Activated naive CD4-positive, alpha-beta T cell (primary cell): ENCODE results near the gene SGSH.
A peak's percentile ranks its signal among the peaks of the same experiment; 100 is the strongest.
"Not testable (repeated sequence)": the region's sequence is repeated elsewhere in the genome, so short reads cannot be mapped to it uniquely, and the experiment has no call there.

ENCODE experiments used
- DNase-seq, 4 experiments: peaks; one replicate each; lab custom pipeline; 2025; lab: John Stamatoyannopoulos, UW

SGSH gene

DNA sequence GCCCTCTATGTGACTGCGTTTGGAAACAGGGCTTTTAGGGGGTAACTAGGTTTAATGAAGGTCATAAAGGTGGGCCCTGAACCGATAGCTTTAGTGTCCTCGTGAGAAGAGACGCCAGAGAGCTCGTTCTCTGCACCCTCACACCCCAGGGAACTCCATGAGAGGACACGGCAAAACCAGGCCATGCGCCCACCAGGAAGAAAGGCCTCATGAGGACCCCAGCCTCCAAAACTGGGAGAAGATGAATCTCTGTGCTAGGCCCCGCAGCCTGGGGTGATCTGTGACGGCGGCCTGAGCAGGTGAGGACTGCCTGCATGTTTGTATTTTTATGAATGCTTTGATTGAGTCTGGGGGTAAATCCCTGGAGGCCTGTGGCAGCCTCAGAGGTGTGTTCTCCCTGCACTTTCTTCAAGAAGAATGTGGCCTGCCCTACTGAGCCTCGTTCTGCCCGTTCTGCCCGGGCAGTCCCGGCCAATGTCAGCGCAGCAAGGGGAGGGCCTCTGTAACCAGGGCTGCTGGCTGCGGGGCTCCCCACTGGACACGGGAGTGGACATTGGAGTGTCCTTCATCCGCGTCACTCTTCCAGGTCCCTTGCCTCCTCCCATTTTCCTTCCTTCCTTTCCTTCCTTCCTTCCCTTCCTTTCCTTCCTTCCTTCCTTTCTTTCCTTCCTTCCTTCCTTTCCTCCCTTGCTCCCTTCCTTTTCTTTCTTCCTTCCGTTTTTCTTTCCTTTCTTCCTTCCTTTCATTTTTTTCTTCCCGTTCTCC, 33.7 kb upstream of the SGSH start:
- DNase-seq: no peak

DNA sequence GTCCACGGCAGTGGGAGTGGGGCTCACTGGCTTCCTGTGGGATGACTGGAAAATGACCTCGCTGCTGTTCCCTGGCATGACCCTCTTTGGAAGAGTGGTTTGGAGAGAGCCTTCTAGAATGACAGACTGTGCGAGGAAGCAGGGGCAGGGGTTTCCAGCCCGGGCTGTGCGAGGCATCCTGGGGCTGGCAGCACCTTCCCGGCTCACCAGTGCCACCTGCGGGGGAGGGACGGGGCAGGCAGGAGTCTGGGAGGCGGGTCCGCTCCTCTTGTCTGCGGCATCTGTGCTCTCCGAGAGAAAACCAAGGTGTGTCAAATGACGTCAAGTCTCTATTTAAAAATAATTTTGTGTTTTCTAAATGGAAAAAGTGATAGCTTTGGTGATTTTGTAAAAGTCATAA, 32.7 kb upstream of the SGSH start:
- peak; percentile 38 to 90 (median 74) for DNase-seq

DNA sequence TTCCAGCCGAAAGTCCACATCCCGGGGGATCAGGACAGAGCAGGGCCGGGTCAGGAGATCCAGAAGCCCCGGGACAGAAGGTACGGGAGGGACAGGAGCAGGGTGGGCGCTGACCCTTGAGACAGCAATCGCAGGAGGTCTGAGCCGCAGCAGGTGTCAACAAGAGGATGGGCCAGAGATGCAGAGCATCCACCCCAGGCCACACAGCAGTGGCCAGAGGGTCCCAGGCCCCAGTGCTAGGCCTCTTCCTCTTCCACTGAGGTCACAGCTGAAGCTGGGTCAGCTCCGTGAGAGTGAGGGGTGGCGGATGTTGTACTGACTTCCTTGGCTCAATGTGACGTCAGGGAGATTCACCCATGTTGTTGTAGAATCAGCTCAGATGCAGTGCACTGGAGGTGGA, 31.8 kb upstream of the SGSH start:
- DNase-seq: no peak

DNA sequence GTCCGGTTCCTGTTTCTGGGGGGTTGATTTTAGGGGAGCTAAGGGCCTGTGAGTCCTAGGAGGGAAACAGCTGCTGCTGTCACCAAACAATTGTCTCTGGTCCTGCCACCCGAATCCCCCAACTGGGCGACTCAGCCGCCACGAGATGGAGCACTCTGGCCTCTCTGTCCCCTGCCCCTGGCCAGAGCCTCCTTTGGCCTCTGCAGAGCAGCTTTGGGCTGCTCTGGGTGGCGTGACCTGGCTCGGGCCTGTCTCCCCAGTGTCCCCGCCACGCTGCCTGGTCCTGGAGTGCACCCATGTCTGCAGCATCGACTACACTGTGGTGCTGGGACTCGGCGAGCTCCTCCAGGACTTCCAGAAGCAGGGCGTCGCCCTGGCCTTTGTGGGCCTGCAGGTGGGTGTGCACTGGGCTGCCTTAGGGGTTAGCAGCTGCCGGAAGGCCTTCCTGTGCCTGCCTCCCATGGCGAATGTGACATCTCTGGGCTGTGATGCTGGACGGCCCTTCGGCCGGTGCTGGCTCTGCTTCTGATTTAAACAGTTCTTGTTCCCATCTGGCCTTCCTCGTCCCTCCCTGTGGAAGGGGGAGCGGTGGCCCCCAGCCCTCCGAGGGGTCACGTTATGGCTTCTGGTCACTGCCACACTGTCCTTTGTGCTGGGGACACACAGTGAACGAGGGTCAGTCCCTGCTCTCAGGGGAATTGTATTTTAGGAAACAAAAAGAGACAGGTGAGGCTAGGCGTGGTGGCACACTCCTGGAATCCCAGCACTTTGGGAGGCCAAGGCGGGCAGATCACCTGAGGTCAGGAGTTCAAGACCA, 29.0 kb upstream of the SGSH start:
- no peak for DNase-seq

DNA sequence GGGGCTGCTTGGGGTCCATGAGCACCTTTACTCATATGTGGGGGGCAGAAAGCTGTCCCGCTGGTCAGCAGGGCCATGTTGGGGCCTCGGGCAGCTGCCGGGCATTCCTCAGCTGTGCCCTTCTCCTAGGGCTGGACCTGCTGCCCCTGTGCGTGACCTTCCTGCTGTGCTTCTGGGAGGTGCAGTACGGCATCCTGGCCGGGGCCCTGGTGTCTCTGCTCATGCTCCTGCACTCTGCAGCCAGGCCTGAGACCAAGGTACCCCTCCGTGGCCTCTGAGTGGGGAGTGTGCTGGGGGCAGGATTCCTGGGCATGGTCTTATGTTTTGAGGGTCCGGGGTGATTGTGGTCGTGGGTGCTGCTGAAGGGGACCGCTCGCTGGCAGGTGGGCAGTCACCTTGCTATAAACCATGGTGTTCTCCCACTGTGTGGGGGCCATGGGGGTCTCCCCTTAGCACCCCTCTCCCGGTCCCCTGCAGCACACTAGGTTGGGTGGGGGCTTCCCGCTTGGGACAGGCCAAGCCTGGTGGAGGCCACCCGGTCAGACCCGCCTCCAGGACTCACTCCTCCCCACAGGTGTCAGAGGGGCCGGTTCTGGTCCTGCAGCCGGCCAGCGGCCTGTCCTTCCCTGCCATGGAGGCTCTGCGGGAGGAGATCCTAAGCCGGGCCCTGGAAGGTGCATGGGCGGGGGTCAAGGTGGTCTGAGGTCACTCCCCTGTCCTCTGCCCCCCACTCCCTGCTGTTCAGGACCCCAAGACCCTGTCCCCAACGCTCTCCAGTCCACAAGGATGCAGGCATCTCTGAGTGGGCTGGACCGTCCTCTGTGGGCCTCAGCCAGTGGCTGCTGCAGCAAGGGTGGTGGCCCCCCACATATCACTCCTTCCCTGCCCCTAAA, 28.1 kb upstream of the SGSH start:
- no peak for DNase-seq

DNA sequence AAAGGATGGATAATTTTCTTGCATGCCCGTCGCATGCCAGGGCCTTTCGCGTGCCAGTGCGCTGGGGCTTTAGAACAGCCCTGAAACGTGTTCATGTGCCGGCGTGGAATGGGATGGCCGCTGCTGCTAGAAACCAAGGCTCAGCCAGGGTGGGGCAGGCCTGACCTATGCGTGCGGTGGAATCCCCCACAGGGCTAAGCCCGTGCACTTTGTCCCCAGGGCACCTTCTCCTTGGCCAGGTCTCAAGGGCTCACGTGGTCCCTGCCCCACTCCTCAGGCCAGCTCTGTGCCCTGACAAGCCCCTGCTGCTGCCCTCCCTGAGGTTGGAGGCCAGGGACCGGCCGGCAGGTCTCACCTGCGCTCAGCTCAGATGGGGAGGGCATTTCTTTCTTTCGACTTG, 27.4 kb upstream of the SGSH start:
- DNase-seq: no peak

DNA sequence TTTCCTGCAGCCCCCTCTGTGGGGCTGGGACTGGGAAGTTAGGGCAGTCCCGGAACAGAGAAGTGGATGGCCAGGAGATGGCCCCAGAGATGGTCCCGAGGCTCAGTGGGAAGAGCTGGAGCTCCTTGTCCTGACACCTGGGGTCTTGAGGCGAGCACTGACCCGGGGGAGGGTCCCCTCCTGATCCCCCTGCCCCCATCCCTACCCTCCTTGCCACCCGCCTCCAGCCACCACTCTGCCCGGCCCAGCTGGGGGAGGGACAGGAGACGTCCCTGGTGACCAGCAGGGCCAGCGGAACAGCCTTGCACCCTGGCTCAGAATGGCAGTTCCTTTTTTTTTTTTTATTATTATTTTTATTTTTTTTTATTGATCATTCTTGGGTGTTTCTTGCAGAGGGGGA, 26.6 kb upstream of the SGSH start:
- no peak for DNase-seq

DNA sequence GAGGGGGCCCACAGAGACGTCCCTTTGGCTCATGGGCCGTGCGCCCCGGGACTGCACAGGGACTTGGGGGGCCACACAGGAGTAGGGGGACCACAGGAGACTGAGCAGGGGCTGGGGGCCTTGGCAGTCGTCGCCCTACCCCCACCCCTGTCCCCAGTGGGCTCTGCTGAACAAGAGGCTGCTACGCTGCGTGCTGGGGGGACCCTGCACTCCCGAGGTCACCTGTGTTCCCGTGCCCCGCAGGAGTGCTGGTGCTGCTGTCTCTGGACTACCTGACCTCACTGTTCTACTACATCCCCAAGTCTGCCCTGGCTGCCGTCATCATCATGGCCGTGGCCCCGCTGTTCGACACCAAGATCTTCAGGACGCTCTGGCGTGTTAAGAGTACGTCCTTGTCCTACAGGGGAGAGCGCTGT, 26.1 kb upstream of the SGSH start:
- no peak for DNase-seq

DNA sequence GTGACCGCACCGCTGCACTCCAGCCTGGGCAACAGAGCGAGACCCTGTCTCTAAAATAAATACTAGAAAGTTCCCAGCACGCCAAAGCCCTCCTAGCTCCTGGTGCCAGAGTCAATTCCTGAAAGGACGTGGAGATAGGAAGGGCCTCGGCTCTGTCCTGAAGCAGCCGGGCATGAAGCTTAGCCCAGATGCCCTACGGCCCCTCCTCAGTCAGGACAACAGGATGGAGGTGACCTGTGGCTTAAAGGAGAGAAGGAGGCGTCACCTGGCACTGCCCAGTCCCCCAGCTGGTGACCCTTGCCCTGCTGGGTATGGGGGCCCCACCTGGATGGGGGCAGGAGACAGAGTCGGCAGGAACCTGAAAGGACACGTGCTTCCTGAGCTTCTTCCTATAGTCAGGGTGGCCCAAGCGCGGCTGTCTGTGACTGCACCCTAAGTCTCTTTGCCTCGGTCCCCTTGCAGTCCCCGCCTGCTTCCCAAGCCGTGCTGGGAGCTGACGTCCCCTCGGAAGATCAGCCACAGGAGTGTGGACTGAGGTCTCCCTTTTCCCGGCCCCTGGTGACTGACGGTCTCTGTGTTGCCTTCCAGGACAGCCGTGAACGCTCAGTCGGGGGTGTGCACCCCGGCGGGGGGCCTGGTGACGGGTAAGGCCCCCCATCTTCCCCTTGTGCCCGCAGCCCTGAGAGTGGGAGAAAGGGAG, 25.6 kb upstream of the SGSH start:
- DNase-seq: no peak

DNA sequence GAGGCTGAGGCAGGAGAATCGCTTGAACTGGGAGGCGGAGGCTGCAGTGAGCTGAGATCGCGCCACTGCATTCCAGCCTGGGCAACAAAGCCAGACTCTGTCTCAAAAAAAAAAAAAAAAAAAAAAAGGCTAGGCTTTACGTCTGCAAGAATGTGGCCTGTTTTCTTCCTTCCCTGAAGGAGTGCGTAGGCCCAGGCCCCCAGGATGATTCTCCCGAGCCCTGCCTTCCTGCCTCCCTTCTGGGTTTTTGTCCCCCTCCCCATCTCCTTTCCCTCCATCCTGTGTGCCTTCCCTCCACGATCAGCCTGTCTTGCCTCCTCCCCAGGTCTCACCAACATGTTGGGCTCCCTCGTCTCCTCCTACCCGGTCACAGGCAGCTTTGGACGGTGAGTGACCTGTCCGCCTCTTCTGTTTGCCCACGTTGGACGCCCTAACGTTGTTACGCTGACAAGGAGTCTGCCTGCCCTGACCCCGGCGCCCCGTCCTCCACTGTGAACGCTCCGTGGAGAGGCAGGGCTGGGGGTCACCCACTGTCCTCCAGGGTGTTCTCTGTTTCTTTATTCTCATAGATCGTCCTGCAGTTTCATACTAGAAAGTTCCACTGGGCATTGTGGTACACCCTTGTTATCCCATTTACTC, 24.9 kb upstream of the SGSH start:
- DNase-seq: no peak

DNA sequence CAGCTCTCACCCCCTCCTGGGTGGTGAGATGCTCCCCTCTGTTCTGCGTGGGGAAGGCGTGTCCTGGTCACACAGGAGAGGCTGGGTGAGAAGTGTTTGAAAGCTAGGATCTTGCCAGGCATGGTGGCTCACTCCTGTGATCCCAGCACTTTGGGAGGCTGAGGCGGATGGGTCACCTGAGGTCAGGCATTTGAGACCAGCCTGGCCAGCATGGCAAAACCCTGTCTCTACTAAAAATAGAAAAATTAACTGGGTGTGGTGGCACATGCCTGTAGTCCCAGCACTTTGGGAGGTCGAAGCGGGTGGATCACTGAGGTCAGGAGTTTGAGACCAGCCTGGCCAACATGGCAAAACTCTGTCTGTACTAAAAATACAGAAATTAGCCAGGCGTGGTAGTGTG, 24.3 kb upstream of the SGSH start:
- DNase-seq: not testable (repeated sequence)

DNA sequence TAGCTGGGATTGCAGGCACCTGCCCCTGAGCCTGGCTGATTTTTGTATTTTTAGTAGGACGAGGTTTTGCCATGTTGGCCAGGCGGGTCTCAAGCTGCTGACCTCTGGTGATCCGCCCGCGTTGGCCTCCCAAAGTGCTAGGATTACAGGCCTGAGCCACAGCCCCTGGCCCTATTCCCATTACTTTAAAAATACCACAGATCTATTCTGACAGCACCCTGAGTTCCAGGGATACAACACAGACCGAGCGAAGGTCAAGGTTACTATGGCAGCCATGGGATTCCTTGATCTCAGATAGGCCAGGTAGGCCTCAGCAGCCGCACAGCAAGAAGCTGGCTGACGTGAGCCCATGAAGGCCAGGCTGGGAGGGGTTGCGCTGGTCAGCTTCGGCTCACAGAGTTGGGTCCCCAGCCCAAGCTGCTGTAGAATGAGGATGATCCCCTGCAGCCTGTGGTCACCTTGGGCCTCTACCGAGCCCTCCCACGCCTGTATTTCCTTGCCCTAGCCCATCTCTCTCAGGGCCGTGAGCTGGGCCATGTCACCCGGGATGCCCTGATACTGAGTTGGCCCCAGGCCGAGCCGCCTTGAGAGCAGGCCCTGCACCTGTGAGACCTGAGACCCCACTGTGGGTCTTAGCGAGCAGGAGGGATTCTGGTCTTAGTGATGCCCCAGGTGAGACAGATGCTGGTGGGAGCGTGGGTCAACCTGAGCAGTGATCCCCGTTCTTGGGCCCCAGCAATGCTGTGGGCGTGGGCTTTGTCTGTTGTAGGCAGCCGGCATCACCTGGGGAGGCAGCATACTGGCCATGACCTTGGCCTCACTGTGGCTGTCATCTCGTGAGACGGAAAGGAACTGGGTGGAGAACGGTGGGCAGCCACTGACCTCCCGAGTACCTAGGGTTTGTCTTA, 23.6 kb upstream of the SGSH start:
- no peak for DNase-seq

DNA sequence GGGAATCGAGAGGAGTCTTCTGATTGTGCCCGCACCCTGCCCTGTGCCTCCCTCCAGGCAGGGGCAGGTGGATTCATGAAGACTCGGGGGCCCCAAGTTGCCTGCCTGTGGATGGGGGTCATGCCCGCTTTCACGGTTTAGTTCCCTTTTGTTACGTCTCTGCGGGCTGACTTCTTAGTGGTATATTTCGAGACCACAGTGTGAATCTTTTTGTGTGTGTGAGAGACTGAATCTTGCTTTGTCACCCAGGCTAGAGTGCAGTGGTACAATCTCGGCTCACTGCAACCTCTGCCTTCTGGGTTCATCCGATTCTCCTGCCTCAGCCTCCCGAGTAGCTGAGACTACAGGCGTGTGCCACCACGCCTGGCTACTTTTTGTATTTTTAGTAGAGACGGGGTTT, 22.4 kb upstream of the SGSH start:
- no peak for DNase-seq

DNA sequence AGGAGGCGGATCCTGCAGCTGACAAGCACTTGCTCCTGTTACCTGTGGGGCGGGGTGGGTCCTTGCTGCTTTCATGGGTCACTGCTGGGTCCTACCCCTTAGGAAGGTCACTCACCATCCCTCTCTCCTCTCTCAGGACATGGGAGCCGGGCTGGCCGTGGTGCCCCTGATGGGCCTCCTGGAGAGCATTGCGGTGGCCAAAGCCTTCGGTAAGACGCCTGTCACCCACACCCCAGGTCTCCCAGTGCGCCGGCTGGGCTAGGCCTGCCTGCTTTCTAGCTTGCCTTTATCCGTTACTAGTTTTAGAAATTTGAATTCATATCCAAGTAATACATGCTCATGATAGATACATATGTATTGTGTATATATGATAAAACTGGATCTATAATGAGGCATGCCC, 17.3 kb upstream of the SGSH start:
- no peak for DNase-seq

DNA sequence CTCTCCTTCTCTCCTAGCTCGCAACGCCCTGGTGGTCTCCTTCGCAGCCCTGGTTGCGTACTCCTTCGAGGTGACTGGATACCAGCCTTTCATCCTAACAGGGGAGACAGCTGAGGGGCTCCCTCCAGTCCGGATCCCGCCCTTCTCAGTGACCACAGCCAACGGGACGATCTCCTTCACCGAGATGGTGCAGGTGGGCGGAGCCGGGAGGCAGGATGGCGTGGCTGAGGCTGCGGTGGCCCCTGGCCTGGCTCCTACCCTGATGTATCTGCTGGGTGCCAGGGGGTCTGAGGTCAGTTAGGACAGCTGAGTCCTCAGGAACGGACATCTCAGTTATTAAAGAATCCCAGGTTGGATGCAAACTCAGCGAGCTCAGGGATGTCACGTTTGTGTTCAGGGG, 16.8 kb upstream of the SGSH start:
- DNase-seq: no peak

DNA sequence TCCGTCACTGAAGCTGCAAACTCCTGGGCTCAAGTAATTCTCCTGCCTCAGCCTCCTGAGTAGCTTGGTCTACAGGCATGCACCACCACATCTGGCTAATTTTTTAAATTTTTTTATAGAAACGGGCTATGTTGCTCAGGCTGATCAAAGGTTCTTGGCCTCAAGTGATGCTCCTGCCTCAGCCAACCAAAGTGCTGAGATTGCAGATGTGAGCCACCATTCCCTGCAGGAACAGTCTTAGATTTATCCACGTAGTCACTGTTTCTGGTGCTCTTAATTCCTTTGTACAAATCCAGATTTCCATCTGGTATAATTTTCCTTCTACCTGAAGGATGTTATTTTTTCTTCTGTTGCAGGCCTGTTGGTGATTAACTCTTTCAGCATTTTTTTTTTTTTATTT, 13.1 kb upstream of the SGSH start:
- DNase-seq: no peak

DNA sequence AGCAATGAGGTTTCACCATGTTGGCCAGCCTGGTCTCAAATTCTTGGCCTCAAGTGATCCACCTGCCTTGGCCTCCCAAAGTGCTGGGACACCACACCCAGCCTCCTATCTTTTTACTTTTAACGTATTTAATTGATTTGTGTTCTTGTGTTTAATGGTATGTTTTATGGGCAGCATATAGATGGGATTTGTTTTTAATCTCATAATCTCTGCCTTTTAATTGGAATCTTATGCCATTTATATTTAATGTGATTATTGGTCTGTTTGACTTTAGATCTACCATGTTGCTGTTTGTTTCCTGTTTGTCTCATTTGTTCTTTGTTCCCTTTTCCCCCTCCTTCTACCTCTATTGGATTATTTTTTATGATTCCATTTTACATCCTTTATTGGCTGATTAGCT, 12.3 kb upstream of the SGSH start:
- no peak for DNase-seq

DNA sequence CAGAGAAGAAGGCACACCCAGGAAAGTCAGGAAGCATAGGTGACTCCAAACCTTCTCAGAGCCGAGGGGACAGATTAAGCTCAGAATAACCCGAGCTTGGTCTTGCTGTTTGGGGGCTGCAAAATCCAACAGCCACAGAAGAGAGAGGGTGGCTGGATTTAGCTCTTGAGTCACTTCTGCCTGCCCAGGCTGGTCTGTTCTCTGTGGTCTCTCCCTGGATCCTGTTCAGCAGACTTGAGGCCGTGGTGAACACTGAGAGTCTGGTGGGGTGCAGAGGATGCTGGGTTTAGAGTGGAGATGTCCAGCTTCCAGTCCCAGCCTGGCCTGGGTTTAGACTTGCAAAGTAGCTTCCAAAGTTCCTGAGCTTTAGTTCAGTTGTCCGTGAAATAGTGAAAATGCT, 8.9 kb upstream of the SGSH start:
- no peak for DNase-seq

DNA sequence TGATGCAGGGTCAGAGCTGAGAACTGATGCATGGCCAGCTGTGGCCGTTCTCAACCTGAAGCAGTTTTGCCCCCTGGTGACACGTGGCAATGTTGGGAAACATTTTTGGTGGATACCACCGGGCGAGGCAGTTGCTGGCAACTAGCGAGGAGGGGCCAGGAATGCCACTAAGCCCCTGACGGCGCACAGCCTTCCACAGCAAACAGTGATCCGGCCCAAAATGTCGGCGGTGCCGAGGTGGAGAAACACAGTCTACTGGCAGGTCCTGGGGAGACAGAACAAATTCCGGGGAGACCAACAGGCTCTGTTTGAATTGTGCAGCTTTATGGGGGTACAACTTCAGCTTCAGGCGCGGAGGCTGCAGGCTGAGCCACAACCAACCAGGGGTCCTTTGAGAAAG, 8.3 kb upstream of the SGSH start:
- DNase-seq: no peak

DNA sequence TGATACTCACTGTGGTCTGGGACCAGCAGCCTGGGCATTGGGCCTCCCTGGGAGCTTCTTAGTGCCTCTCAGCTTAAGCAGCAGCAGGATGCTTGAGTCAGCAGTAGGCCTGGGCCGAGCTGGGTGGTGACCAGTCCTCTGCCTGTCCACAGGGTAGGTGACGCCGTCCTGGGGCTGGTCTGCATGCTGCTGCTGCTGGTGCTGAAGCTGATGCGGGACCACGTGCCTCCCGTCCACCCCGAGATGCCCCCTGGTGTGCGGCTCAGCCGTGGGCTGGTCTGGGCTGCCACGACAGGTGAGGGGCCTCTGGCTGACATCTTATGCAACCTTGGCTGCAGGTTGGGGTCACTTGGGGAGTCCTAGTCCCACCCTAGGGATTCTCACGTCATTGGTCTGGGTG, 7.5 kb upstream of the SGSH start:
- no peak for DNase-seq
